MM.1S (cell line): Measurements from ENCODE around the gene DNAJB8.
A peak's percentile ranks its signal among the peaks of the same experiment; 100 is the strongest.

Experiments
- DNase-seq: peaks from one replicate; pipeline ENCODE4 v3.0.0-alpha.2; 2015
- H2AFZ ChIP-seq: fragments of 300-600 bp; sonication (generic); 2 replicates; pipeline ENCODE4 v1.6.0; 2016; ENCODE audit warnings: antibody characterized with exemption, low read length
- H3F3A ChIP-seq: fragments of 300-600 bp; sonication (generic); 2 replicates; pipeline ENCODE4 v1.6.1; 2016; ENCODE audit warnings: mild to moderate bottlenecking, antibody characterized with exemption, low read length, moderate library complexity, mixed read lengths; ENCODE audit not compliant: insufficient read depth
- H3K27ac ChIP-seq: fragments of 300-600 bp; sonication (generic); 2 replicates; pipeline ENCODE4 v1.5.1; 2016; ENCODE audit warnings: mild to moderate bottlenecking, low read length
- H3K27me3 ChIP-seq: fragments of 300-600 bp; sonication (generic); replicated peaks from 2 replicates; pipeline ENCODE4 v1.6.0; 2016; ENCODE audit warnings: low read length; ENCODE audit not compliant: insufficient read depth
- H3K36me3 ChIP-seq: fragments of 300-600 bp; sonication (generic); replicated peaks from 2 replicates; pipeline ENCODE4 v1.6.1; 2016; ENCODE audit warnings: mild to moderate bottlenecking, low read length, mixed read lengths; ENCODE audit not compliant: insufficient read depth
- H3K4me1 ChIP-seq: fragments of 300-600 bp; sonication (generic); 2 replicates; pipeline ENCODE4 v1.6.1; 2016; ENCODE audit warnings: low read length, mixed read lengths
- H3K4me2 ChIP-seq: fragments of 300-600 bp; sonication (generic); 2 replicates; pipeline ENCODE4 v1.6.0; 2016; ENCODE audit warnings: low read depth, low read length
- H3K4me3 ChIP-seq: fragments of 300-600 bp; sonication (generic); 2 replicates; pipeline ENCODE4 v1.5.1; 2016; ENCODE audit warnings: low read length, mixed read lengths
- H3K79me2 ChIP-seq: fragments of 300-600 bp; sonication (generic); 2 replicates; pipeline ENCODE4 v1.6.1; 2016; ENCODE audit warnings: mixed run types, low read length, mixed read lengths
- H3K9ac ChIP-seq: fragments of 300-600 bp; sonication (generic); 2 replicates; pipeline ENCODE4 v1.6.1; 2016; ENCODE audit warnings: low read length, mixed read lengths
- H3K9me2 ChIP-seq: fragments of 300-600 bp; sonication (generic); replicated peaks from 2 replicates; pipeline ENCODE4 v1.6.1; 2016; ENCODE audit warnings: mild to moderate bottlenecking, low read length, mixed read lengths; ENCODE audit not compliant: insufficient read depth
- H3K9me3 ChIP-seq: fragments of 300-600 bp; sonication (generic); replicated peaks from 2 replicates; pipeline ENCODE4 v1.6.1; 2016; ENCODE audit warnings: mild to moderate bottlenecking, low read length, mixed read lengths; ENCODE audit not compliant: insufficient read depth
- H4K20me1 ChIP-seq: fragments of 300-600 bp; sonication (generic); 2 replicates; pipeline ENCODE4 v1.6.1; 2016; ENCODE audit warnings: mild to moderate bottlenecking, low read length, moderate library complexity, mixed read lengths; ENCODE audit not compliant: insufficient read depth
- EZH2 ChIP-seq: fragments of 300-600 bp; sonication (generic); optimal IDR thresholded peaks from 2 replicates; pipeline ENCODE3; 2017; ENCODE audit warnings: low read depth, mild to moderate bottlenecking, antibody characterized with exemption, low read length, mixed read lengths
- EZH2phosphoT487 ChIP-seq: fragments of 300-600 bp; sonication (generic); IDR thresholded peaks from 2 replicates; pipeline ENCODE4 v1.6.1; 2018; ENCODE audit warnings: antibody characterized with exemption, low read length
- TF ChIP-seq, protein P1 (sequence below): fragments of 300-600 bp; sonication (generic); IDR thresholded peaks from 2 replicates; pipeline ENCODE4 v1.5.1; 2016; ENCODE audit warnings: antibody characterized with exemption, low read length, mixed read lengths

Gene DNAJB8

DNA sequence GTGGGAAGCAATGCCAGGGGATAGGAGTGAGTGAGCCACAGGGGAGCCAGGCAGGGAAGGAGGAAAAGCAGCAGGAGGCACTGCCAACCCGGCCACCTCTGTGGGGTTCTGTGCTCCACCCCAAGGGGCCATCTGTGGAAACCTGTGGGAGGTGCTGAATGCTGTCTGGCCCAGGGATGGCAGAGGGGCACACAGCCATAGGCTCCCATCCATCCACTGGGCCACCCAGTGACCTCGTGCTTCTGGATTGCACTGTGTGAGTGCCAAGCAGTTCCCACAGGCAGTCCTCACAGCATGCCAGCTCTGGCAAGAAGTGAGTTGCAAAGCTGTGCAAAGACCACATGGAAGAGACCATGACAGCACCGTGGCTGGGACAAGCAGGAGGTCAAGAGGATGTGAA, 27.5 kb downstream of the DNAJB8 start:
- H4K20me1 ChIP-seq = no peaks in the 10 kb centered on the region
- no peaks in the 10 kb centered on the region for H3K36me3 ChIP-seq
- no peaks in the 10 kb centered on the region for H3K9me2 ChIP-seq
- H3K4me1 ChIP-seq = no peaks in the 10 kb centered on the region
- no peak for DNase-seq
- H3K4me3 ChIP-seq = no peak overlapping the region
- H3F3A ChIP-seq = no peaks in the 10 kb centered on the region
- no peaks in the 10 kb centered on the region for H3K79me2 ChIP-seq
- H3K27ac ChIP-seq = no peak overlapping the region
- no peak overlapping the region for H3K9ac ChIP-seq
- no peak overlapping the region for H3K4me2 ChIP-seq
- H2AFZ ChIP-seq = no peak overlapping the region
- TF ChIP-seq, protein P1, sequence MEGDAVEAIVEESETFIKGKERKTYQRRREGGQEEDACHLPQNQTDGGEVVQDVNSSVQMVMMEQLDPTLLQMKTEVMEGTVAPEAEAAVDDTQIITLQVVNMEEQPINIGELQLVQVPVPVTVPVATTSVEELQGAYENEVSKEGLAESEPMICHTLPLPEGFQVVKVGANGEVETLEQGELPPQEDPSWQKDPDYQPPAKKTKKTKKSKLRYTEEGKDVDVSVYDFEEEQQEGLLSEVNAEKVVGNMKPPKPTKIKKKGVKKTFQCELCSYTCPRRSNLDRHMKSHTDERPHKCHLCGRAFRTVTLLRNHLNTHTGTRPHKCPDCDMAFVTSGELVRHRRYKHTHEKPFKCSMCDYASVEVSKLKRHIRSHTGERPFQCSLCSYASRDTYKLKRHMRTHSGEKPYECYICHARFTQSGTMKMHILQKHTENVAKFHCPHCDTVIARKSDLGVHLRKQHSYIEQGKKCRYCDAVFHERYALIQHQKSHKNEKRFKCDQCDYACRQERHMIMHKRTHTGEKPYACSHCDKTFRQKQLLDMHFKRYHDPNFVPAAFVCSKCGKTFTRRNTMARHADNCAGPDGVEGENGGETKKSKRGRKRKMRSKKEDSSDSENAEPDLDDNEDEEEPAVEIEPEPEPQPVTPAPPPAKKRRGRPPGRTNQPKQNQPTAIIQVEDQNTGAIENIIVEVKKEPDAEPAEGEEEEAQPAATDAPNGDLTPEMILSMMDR = no peak
- TF ChIP-seq EZH2phosphoT487 (no peak), EZH2 (no peak)
- H3K27me3 ChIP-seq = peaks cover 59% of the 10 kb centered on the region
- no peaks in the 10 kb centered on the region for H3K9me3 ChIP-seq

DNA sequence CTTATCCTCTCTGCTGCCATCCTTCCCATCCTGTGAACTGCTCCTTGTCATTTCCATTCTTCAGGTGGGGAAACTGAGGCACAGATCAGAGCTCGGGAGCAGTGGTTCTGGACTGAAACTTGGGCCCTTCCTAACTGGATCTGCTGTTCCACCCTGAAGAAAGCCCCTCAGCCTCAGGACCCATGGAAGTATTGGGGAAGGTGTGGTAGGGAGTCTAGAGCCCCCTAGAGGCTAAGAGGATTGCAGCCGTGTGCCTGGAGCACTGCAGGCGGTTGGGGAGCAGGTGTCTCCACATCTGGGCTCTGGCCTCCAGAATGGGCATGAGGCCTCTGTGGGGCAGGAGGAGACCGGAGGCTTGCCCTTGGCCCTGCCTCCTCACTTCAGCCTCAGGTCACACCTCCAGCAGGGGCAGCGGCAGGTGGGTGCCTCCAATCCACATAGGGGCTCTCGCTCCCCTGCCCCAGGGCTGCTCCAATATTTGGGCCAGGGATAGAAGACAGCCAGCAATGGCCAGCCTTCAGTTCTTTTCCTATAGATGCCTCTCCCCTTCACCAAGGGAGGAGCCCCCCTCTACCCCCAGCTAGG, 28.1 kb downstream of the DNAJB8 start:
- H3K79me2 ChIP-seq = no peaks in the 10 kb centered on the region
- H3F3A ChIP-seq = no peaks in the 10 kb centered on the region
- no peaks in the 10 kb centered on the region for H3K9me2 ChIP-seq
- H3K9me3 ChIP-seq = no peaks in the 10 kb centered on the region
- DNase-seq = no peak
- no peak overlapping the region for H3K27ac ChIP-seq
- no peaks in the 10 kb centered on the region for H4K20me1 ChIP-seq
- H3K27me3 ChIP-seq = peaks cover 65% of the 10 kb centered on the region
- no peak overlapping the region for H3K9ac ChIP-seq
- no peaks in the 10 kb centered on the region for H3K4me1 ChIP-seq
- H3K36me3 ChIP-seq = no peaks in the 10 kb centered on the region
- TF ChIP-seq EZH2phosphoT487 = no peak
- TF ChIP-seq, protein P1 = peak; percentile 45
- no peak overlapping the region for H3K4me2 ChIP-seq
- H3K4me3 ChIP-seq = no peak overlapping the region
- H2AFZ ChIP-seq = no peak overlapping the region

DNA sequence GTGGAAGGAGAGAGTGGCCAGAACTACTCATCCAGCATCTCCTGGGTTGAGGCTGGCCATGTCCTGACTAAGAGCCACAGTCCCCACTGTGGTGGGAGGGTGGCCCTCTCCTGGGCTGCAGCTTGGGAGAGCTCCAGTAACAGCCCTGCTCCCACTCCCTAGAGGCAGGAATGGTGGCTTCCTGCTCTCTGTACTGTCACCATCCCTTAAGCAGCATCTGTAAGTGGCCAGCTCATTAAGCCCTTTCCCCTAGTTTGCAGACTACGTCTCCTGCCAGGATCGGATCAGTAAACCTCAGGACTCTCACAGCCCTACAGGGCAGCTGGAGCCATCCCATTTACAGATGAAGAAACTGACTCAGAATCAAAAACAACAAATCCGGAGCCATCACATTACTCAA, 30.5 kb downstream of the DNAJB8 start:
- H3K36me3 ChIP-seq = no peaks in the 10 kb centered on the region
- H3K9me3 ChIP-seq = no peaks in the 10 kb centered on the region
- DNase-seq = no peak
- H3K4me2 ChIP-seq = no peak overlapping the region
- H3K9me2 ChIP-seq = no peaks in the 10 kb centered on the region
- H4K20me1 ChIP-seq = no peaks in the 10 kb centered on the region
- H2AFZ ChIP-seq = no peak overlapping the region
- H3K27ac ChIP-seq = no peak overlapping the region
- peaks cover 81% of the 10 kb centered on the region for H3K27me3 ChIP-seq
- TF ChIP-seq EZH2phosphoT487 (no peak), EZH2 (no peak)
- TF ChIP-seq, protein P1 = no peak
- H3F3A ChIP-seq = no peaks in the 10 kb centered on the region
- no peaks in the 10 kb centered on the region for H3K4me1 ChIP-seq
- H3K9ac ChIP-seq = no peak overlapping the region
- H3K79me2 ChIP-seq = no peaks in the 10 kb centered on the region
- H3K4me3 ChIP-seq = no peak overlapping the region
